H1 (cell line): ENCODE data around the gene PTGIR. TPM values are rescaled to one million over a fixed set of nuclear protein-coding genes. Genes with fewer than 3 reads are reported as not detected.

Experiments
- CTCF ChIA-PET: fragments of 300-600 bp; sonication (Branson Sonifier 250); formaldehyde crosslinking; loops from one replicate; lab custom pipeline; 2021; ENCODE audit not compliant: partially characterized antibody; lab: Charles Lee
- POLR2A ChIA-PET: fragments of 300-600 bp; sonication (Branson Sonifier 250); formaldehyde crosslinking; loops from one replicate; lab custom pipeline; 2021; ENCODE audit warnings: inconsistent platforms; ENCODE audit not compliant: partially characterized antibody; lab: Charles Lee
- DNase-seq, 2 experiments: peaks; one replicate each; pipeline versions ENCODE4 v3.0.0 to v3.0.0-alpha.2; 2010 to 2022; ENCODE audit warnings: low spot score in 2 of 2, low read depth in 1 of 2, mixed read lengths in 1 of 2
- FAIRE-seq: peaks from 2 replicates; lab custom pipeline; 2011; peaks lifted over from hg19 to GRCh38; lab: Jason Lieb, UNC
- H2AFZ ChIP-seq: 2 replicates; pipeline ENCODE4 v1.8.1; 2012; ENCODE audit warnings: low read length, inconsistent platforms
- H2AK5ac ChIP-seq: 2 replicates; pipeline ENCODE4 v1.6.1; 2013; ENCODE audit warnings: low read depth, low read length
- H2BK120ac ChIP-seq: replicated peaks from 2 replicates; pipeline ENCODE3; 2013; ENCODE audit warnings: low read depth, low read length, inconsistent platforms
- H2BK12ac ChIP-seq: 2 replicates; pipeline ENCODE4 v1.6.1; 2013; ENCODE audit warnings: low read depth, low read length
- H2BK15ac ChIP-seq: 2 replicates; pipeline ENCODE4 v1.6.1; 2013; ENCODE audit warnings: low read length
- H2BK20ac ChIP-seq: 2 replicates; pipeline ENCODE4 v1.6.1; 2013; ENCODE audit warnings: low read length
- H2BK5ac ChIP-seq: 2 replicates; pipeline ENCODE4 v1.6.1; 2013; ENCODE audit warnings: low read depth, low read length
- H3K14ac ChIP-seq: 2 replicates; pipeline ENCODE4 v1.6.1; 2013; ENCODE audit warnings: inconsistent platforms; ENCODE audit not compliant: insufficient read length
- H3K18ac ChIP-seq: 2 replicates; pipeline ENCODE4 v1.6.1; 2013; ENCODE audit warnings: low read length; ENCODE audit errors: extremely low read depth
- H3K23ac ChIP-seq: 2 replicates; pipeline ENCODE4 v1.6.1; 2013; ENCODE audit warnings: inconsistent platforms; ENCODE audit not compliant: insufficient read length
- H3K23me2 ChIP-seq: 2 replicates; pipeline ENCODE4 v1.6.1; 2013; ENCODE audit warnings: low read depth, low read length
- H3K27ac ChIP-seq: 2 replicates; pipeline ENCODE4 v1.6.1; 2011; ENCODE audit warnings: low read depth, low read length, inconsistent platforms
- H3K27me3 ChIP-seq, 4 experiments: replicated peaks in 1 of 4; 1 replicate in 1 of 4; 2 replicates in 3 of 4; pipeline versions ENCODE4 v1.6.1 to v1.8.1; 2011 to 2013; ENCODE audit warnings: low read length in 3 of 4, mild to moderate bottlenecking in 3 of 4, inconsistent platforms in 2 of 4, mixed read lengths in 2 of 4, moderate library complexity in 1 of 4; ENCODE audit not compliant: control insufficient read depth in 3 of 4, insufficient read depth in 3 of 4; ENCODE audit errors: extremely low read depth in 1 of 4
- H3K36me3 ChIP-seq, 4 experiments: 2 replicates each; pipeline versions ENCODE4 v1.6.1 to v1.8.1; 2011 to 2013; ENCODE audit warnings: mild to moderate bottlenecking in 4 of 4, low read length in 3 of 4, moderate library complexity in 2 of 4, control low read depth in 1 of 4, inconsistent platforms in 1 of 4; ENCODE audit not compliant: insufficient read depth in 4 of 4, control insufficient read depth in 2 of 4
- H3K4ac ChIP-seq: replicated peaks from 2 replicates; pipeline ENCODE3; 2013; ENCODE audit warnings: low read length, low read depth, mixed read lengths, inconsistent platforms; ENCODE audit not compliant: insufficient read length
- H3K4me1 ChIP-seq, 4 experiments: replicated peaks in 1 of 4; 1 replicate in 1 of 4; 2 replicates in 3 of 4; pipeline versions ENCODE4 v1.6.1 to v1.8.1; 2011 to 2013; ENCODE audit warnings: low read length in 3 of 4, inconsistent platforms in 2 of 4, mixed read lengths in 1 of 4; ENCODE audit not compliant: insufficient read depth in 4 of 4, control insufficient read depth in 3 of 4
- H3K4me2 ChIP-seq, 2 experiments: 2 replicates each; pipeline versions ENCODE4 v1.6.1 to v1.8.1; 2011 to 2013; ENCODE audit warnings: low read depth in 2 of 2, low read length in 2 of 2, control low read depth in 1 of 2, inconsistent platforms in 1 of 2, mild to moderate bottlenecking in 1 of 2; ENCODE audit not compliant: insufficient read depth in 1 of 2
- H3K4me3 ChIP-seq, 4 experiments: fragments of 200-600, 300-600 bp in 1 of 4; sonication (generic), shearing (Covaris generic), sonication (Bioruptor Twin) in 1 of 4; 2 replicates each; pipeline versions ENCODE4 v1.5.1 to v1.8.1; 2011 to 2016; ENCODE audit warnings: low read length in 4 of 4, low read depth in 3 of 4, control low read depth in 2 of 4, inconsistent platforms in 2 of 4, mild to moderate bottlenecking in 2 of 4, mixed read lengths in 1 of 4, moderate library complexity in 1 of 4; ENCODE audit not compliant: insufficient read depth in 2 of 4; ENCODE audit errors: extremely low read depth in 1 of 4
- H3K56ac ChIP-seq: replicated peaks from 2 replicates; pipeline ENCODE3; 2013; ENCODE audit warnings: low read depth, mild to moderate bottlenecking, mixed read lengths, low read length, inconsistent platforms; ENCODE audit not compliant: insufficient read length
- H3K79me1 ChIP-seq: 2 replicates; pipeline ENCODE4 v1.6.1; 2013; ENCODE audit warnings: low read depth, low read length, control low read depth
- H3K79me2 ChIP-seq, 2 experiments: 2 replicates each; pipeline versions ENCODE4 v1.6.1 to v1.8.1; 2012 to 2013; ENCODE audit warnings: low read length in 2 of 2, mild to moderate bottlenecking in 2 of 2, inconsistent platforms in 1 of 2; ENCODE audit not compliant: insufficient read depth in 2 of 2, control insufficient read depth in 1 of 2
- H3K9ac ChIP-seq, 4 experiments: replicated peaks in 1 of 4; 1 replicate in 1 of 4; 2 replicates in 3 of 4; pipeline versions ENCODE4 v1.6.1 to v1.8.1; 2011 to 2013; ENCODE audit warnings: low read depth in 3 of 4, low read length in 3 of 4, control low read depth in 2 of 4, mild to moderate bottlenecking in 2 of 4, moderate library complexity in 2 of 4, inconsistent platforms in 1 of 4; ENCODE audit errors: extremely low read depth in 1 of 4
- H3K9me3 ChIP-seq, 2 experiments: 2 replicates each; pipeline versions ENCODE4 v1.6.1 to v1.8.1; 2012 to 2013; ENCODE audit warnings: mild to moderate bottlenecking in 2 of 2, moderate library complexity in 2 of 2, control low read depth in 1 of 2, inconsistent platforms in 1 of 2, low read depth in 1 of 2, low read length in 1 of 2, mixed read lengths in 1 of 2; ENCODE audit not compliant: insufficient read depth in 2 of 2
- H4K20me1 ChIP-seq, 2 experiments: replicated peaks in 1 of 2; 2 replicates each; pipeline versions ENCODE3 to v1.8.1; 2011 to 2013; ENCODE audit warnings: inconsistent platforms in 2 of 2, low read length in 2 of 2, mild to moderate bottlenecking in 1 of 2; ENCODE audit not compliant: insufficient read depth in 2 of 2, control insufficient read depth in 1 of 2
- H4K5ac ChIP-seq: 2 replicates; pipeline ENCODE4 v1.6.1; 2013; ENCODE audit warnings: low read length, low read depth, mixed read lengths, inconsistent platforms; ENCODE audit not compliant: insufficient read length
- H4K8ac ChIP-seq: 2 replicates; pipeline ENCODE4 v1.8.0; 2013; ENCODE audit warnings: mild to moderate bottlenecking, moderate library complexity, low read length, inconsistent platforms; ENCODE audit not compliant: insufficient read depth; ENCODE audit errors: extremely low read depth
- H4K91ac ChIP-seq: replicated peaks from 2 replicates; pipeline ENCODE3; 2013; ENCODE audit warnings: low read length, mixed read lengths, inconsistent platforms; ENCODE audit not compliant: insufficient read length
- EP300 ChIP-seq, 2 experiments: IDR thresholded peaks; 1 replicate in 1 of 2; 2 replicates in 1 of 2; pipeline ENCODE4 v1.6.1; 2011 to 2012; ENCODE audit warnings: low read depth in 2 of 2, low read length in 2 of 2, mild to moderate bottlenecking in 2 of 2, borderline replicate concordance in 1 of 2, inconsistent platforms in 1 of 2, moderate library complexity in 1 of 2
- FOSL1 ChIP-seq: IDR thresholded peaks from 2 replicates; pipeline ENCODE4 v1.6.1; 2011; ENCODE audit warnings: mild to moderate bottlenecking, low read depth, low read length, moderate library complexity; ENCODE audit not compliant: insufficient read depth
- GABPA ChIP-seq: IDR thresholded peaks from 2 replicates; pipeline ENCODE4 v1.6.1; 2011; ENCODE audit warnings: mild to moderate bottlenecking, low read length, moderate library complexity, borderline replicate concordance; ENCODE audit not compliant: insufficient read depth
- HDAC6 ChIP-seq: IDR thresholded peaks from one replicate; pipeline ENCODE4 v1.7.1; 2012; ENCODE audit warnings: low read depth, mild to moderate bottlenecking, inconsistent platforms, low read length, moderate library complexity
- KDM5A ChIP-seq: fragments of 200-600 bp; IDR thresholded peaks from 2 replicates; pipeline ENCODE4 v1.7.1; 2012; ENCODE audit warnings: mild to moderate bottlenecking, low read length, inconsistent platforms, mixed read lengths
- NRF1 ChIP-seq: IDR thresholded peaks from 2 replicates; pipeline ENCODE4 v1.6.1; 2011; ENCODE audit warnings: mild to moderate bottlenecking, low read depth, low read length, improper control_type of control experiment
- RFX5 ChIP-seq: IDR thresholded peaks from 2 replicates; pipeline ENCODE4 v1.6.1; 2011; ENCODE audit warnings: low read depth, low read length, improper control_type of control experiment, borderline replicate concordance
- SP1 ChIP-seq: IDR thresholded peaks from 2 replicates; pipeline ENCODE4 v1.6.1; 2011; ENCODE audit warnings: low read depth, low read length
- ZNF274 ChIP-seq: IDR thresholded peaks from 2 replicates; pipeline ENCODE4 v1.7.0; 2012; ENCODE audit warnings: low read length, borderline replicate concordance; ENCODE audit errors: extremely low read depth
- WGBS, 2 experiments: shearing (Covaris generic) in 1 of 2; methylation state at CpG; one replicate each; pipeline versions ENCODE4 v1.1.6 to v1.1.7; 2013 to 2015; ENCODE audit warnings: low lambda C conversion rate in 2 of 2, mixed read lengths in 2 of 2, inconsistent platforms in 1 of 2, low coverage in 1 of 2, missing lambda C conversion rate in 1 of 2; ENCODE audit not compliant: insufficient replicate concordance in 2 of 2, insufficient coverage in 1 of 2, insufficient read length in 1 of 2; ENCODE audit errors: extremely low coverage in 1 of 2, missing lambda C conversion rate in 1 of 2; 5-methylcytosine and 5-hydroxymethylcytosine counted together
- polyA plus RNA-seq, 7 experiments: library from polyadenylated mRNA; depleted of rRNA in 3 of 7; stranded (reverse) in 5 of 7; unstranded in 2 of 7; fragments of >200 nt in 5 of 7; fragments of 200-250 nt in 2 of 7; gene quantifications; 1 replicate in 5 of 7; 2 replicates in 1 of 7; 4 replicates in 1 of 7; pipeline versions ENCODE4 v1.2.1 to v1.2.3, GENCODE V29; 2011 to 2013; ENCODE audit warnings: missing spikeins in 2 of 7, mixed read lengths in 2 of 7
- total RNA-seq: library from RNA; stranded (reverse); fragmentation: NEBNext Ultra II Directional; extraction: Animal tissue kit (Norgen Biotek cat#: 25700); gene quantifications from 2 replicates; pipeline ENCODE4 v1.2.1, GENCODE V29; 2021
- TF ChIP-seq, protein P1 (sequence below), 3 experiments: IDR thresholded peaks; 1 replicate in 2 of 3; 2 replicates in 1 of 3; pipeline versions ENCODE4 v1.5.1 to v1.6.1; 2011; ENCODE audit warnings: low read length in 3 of 3, mild to moderate bottlenecking in 3 of 3, inconsistent platforms in 2 of 3, low read depth in 1 of 3, moderate library complexity in 1 of 3; ENCODE audit not compliant: insufficient read depth in 1 of 3; ENCODE audit errors: control extremely low read depth in 1 of 3

The PTGIR gene
- total and polyA plus RNA-seq, 2 of the 8 experiments (the other 6 are each of a cell fraction or from before 2014, with no cell fraction given), result 0.15 TPM; not detected in 1

DNA sequence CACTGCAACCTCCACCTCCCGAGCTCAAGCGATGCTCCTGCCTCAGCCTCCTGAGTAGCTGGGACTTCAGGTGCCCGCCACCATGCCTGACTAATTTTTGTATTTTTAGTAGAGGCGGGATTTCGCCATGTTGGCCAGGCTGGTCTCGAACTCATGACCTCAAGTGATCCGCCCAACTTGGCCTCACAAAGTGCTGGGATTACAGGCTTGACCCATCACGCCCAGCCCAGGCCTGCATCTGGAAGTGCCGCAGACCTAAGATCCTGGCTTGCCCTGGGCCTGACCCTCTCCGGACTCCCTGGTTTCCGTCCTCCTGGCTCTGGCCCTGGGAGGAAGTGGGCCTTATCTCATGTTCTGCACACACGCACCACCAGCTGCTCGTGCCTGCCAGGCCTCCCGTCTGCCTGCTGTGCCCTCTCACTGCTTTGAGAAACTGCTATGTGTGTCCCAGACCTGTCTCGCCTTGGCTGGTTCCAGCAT is 4.7 kb upstream of the PTGIR start:
- H3K36me3 ChIP-seq, result no peaks in the 10 kb centered on the region
- H4K91ac ChIP-seq, result no peak overlapping the region
- H4K8ac ChIP-seq, result no peak overlapping the region; the same call in 1 of the 2 replicates
- no peak overlapping the region for H3K23ac ChIP-seq
- peaks cover 0 to 15% (median 11%) of the 10 kb centered on the region in 4 experiments; a peak in 6 of 7 replicates for H3K27me3 ChIP-seq
- H2BK15ac ChIP-seq, result peak overlapping the region; percentile 92; the same call in 1 of the 2 replicates
- no peak overlapping the region for H2BK5ac ChIP-seq
- FAIRE-seq (no peak), DNase-seq (no peak)
- no peak overlapping the region for H2AK5ac ChIP-seq
- no peak overlapping the region; the same call in 1 of the 2 replicates for H3K18ac ChIP-seq
- no peak overlapping the region for H4K5ac ChIP-seq
- WGBS, 2 experiments, result 92% methylated on average over 13 of the region's 15 CpGs; no CpG with 5 or more reads in 1 of the 2 experiments
- H2AFZ ChIP-seq, result no peak overlapping the region
- H3K9ac ChIP-seq, result no peak overlapping the region
- no peaks in the 10 kb centered on the region for H3K9me3 ChIP-seq
- no peak overlapping the region for H3K4me3 ChIP-seq
- no peaks in the 10 kb centered on the region; the same call in 1 of the 2 replicates for H3K79me1 ChIP-seq
- ChIA-PET CTCF (interaction anchor here (0.6 to 15.3 kb wide), 7 partner anchors 13 to 173 kb away, joined by 3 to 309 read pairs (median 5); partner anchors contain the start of gene DACT3), POLR2A (interaction anchor here (1.8 kb wide), 1 partner anchor 28 kb away, joined by 7 read pairs; no protein-coding TSS in a partner anchor)
- peaks cover 6% of the 10 kb centered on the region; the same call in 1 of the 2 replicates for H3K23me2 ChIP-seq
- H3K4me2 ChIP-seq, result no peak overlapping the region
- H3K4me1 ChIP-seq, result peaks cover 0 to 19% (median 12%) of the 10 kb centered on the region in 4 experiments; a peak in 6 of 7 replicates
- H3K79me2 ChIP-seq, result no peaks in the 10 kb centered on the region
- no peak overlapping the region for H3K56ac ChIP-seq
- no peak overlapping the region for H3K4ac ChIP-seq
- no peaks in the 10 kb centered on the region for H4K20me1 ChIP-seq
- H2BK12ac ChIP-seq, result peak overlapping the region; percentile 35; the same call in 1 of the 2 replicates
- H3K14ac ChIP-seq, result no peak overlapping the region
- no peak overlapping the region for H3K27ac ChIP-seq
- H2BK120ac ChIP-seq, result no peak overlapping the region
- H2BK20ac ChIP-seq, result no peak overlapping the region
- TF ChIP-seq ZNF274 (no peak), KDM5A (no peak), RFX5 (no peak), NRF1 (no peak), SP1 (no peak), GABPA (no peak), EP300 (IDR thresholded peaks at IDR 0.05; ENCODE audit: borderline replicate concordance in 1 of 2, low read depth in 2 of 2, low read length in 2 of 2) (no peak), FOSL1 (no peak), HDAC6 (no peak)
- TF ChIP-seq, protein P1, sequence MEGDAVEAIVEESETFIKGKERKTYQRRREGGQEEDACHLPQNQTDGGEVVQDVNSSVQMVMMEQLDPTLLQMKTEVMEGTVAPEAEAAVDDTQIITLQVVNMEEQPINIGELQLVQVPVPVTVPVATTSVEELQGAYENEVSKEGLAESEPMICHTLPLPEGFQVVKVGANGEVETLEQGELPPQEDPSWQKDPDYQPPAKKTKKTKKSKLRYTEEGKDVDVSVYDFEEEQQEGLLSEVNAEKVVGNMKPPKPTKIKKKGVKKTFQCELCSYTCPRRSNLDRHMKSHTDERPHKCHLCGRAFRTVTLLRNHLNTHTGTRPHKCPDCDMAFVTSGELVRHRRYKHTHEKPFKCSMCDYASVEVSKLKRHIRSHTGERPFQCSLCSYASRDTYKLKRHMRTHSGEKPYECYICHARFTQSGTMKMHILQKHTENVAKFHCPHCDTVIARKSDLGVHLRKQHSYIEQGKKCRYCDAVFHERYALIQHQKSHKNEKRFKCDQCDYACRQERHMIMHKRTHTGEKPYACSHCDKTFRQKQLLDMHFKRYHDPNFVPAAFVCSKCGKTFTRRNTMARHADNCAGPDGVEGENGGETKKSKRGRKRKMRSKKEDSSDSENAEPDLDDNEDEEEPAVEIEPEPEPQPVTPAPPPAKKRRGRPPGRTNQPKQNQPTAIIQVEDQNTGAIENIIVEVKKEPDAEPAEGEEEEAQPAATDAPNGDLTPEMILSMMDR (IDR thresholded peaks at IDR 0.05; ENCODE audit: control extremely low read depth in 1 of 3, insufficient read depth in 1 of 3, low read depth in 1 of 3, low read length in 3 of 3), result no peak
